Measurements from ENCODE around the gene TMEM134.

DNA sequence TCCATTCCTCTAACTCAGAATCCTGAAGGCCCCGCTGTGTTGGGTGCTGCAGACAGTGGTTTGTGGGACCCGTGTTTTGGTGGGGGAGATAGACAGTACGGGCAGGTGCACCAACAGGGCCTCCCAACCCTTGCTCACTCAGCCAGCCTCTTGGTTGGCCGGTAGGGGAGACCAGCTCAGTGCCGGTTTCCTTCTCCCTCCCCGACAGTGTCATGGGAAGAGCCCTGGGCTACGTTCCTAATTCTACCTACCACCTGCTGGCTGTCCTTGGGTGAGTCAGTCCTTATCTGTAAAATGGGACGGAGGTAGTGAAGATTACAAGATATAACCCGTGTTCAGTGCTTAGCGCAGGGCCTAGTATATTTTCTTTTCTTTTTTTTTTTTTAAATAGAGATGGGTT, 5.9 kb downstream of the TMEM134 start:
- TF ChIP-seq, protein P1, sequence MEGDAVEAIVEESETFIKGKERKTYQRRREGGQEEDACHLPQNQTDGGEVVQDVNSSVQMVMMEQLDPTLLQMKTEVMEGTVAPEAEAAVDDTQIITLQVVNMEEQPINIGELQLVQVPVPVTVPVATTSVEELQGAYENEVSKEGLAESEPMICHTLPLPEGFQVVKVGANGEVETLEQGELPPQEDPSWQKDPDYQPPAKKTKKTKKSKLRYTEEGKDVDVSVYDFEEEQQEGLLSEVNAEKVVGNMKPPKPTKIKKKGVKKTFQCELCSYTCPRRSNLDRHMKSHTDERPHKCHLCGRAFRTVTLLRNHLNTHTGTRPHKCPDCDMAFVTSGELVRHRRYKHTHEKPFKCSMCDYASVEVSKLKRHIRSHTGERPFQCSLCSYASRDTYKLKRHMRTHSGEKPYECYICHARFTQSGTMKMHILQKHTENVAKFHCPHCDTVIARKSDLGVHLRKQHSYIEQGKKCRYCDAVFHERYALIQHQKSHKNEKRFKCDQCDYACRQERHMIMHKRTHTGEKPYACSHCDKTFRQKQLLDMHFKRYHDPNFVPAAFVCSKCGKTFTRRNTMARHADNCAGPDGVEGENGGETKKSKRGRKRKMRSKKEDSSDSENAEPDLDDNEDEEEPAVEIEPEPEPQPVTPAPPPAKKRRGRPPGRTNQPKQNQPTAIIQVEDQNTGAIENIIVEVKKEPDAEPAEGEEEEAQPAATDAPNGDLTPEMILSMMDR (IDR thresholded peaks at IDR 0.05; ENCODE audit: insufficient read depth, low read depth, low read length) = no peak
- TF ChIP-seq EZH2 (IDR thresholded peaks at IDR 0.05; ENCODE audit: insufficient read depth, low read length) = no peak
